Endodermal cell (in vitro differentiated cells): ENCODE results near the gene UQCRC2. TPM values are rescaled to one million over a fixed set of nuclear protein-coding genes. Genes with fewer than 3 reads are reported as not detected.

ENCODE experiments used
- DNase-seq: peaks from one replicate; pipeline ENCODE4 v3.0.0-alpha.2; 2017
- H3K27ac ChIP-seq: 2 replicates; pipeline ENCODE4 v1.5.1; 2013; ENCODE audit warnings: mild to moderate bottlenecking, low read depth, low read length, moderate library complexity
- H3K27me3 ChIP-seq: 2 replicates; pipeline ENCODE4 v1.6.1; 2013; ENCODE audit warnings: mild to moderate bottlenecking, low read length, moderate library complexity; ENCODE audit not compliant: insufficient read depth, control insufficient read depth, poor library complexity, severe bottlenecking
- H3K36me3 ChIP-seq: 2 replicates; pipeline ENCODE4 v1.7.0; 2013; ENCODE audit warnings: mild to moderate bottlenecking, low read length, moderate library complexity; ENCODE audit not compliant: control insufficient read depth, insufficient read depth
- H3K4me1 ChIP-seq: one replicate; pipeline ENCODE4 v1.7.0; 2013; ENCODE audit warnings: low read length; ENCODE audit not compliant: control insufficient read depth, insufficient read depth
- H3K4me3 ChIP-seq: 2 replicates; pipeline ENCODE4 v1.5.1; 2013; ENCODE audit warnings: mild to moderate bottlenecking, low read length, moderate library complexity
- H3K9ac ChIP-seq: 2 replicates; pipeline ENCODE4 v1.6.1; 2013; ENCODE audit warnings: mild to moderate bottlenecking, low read length, moderate library complexity; ENCODE audit not compliant: poor library complexity, severe bottlenecking; ENCODE audit errors: extremely low read depth
- H3K9me3 ChIP-seq: 2 replicates; pipeline ENCODE4 v1.6.1; 2013; ENCODE audit warnings: mild to moderate bottlenecking, low read length, moderate library complexity; ENCODE audit not compliant: control insufficient read depth
- H3K27ac Mint-ChIP-seq: 2 replicates; pipeline ENCODE4 v1.8.0; 2020; ENCODE audit warnings: mixed read lengths
- H3K27me3 Mint-ChIP-seq: 2 replicates; pipeline ENCODE4 v1.8.0; 2021; ENCODE audit warnings: mild to moderate bottlenecking, mixed read lengths; ENCODE audit not compliant: insufficient read depth
- H3K36me3 Mint-ChIP-seq: 2 replicates; pipeline ENCODE4 v1.8.0; 2020; ENCODE audit warnings: low read depth, mixed read lengths
- H3K4me1 Mint-ChIP-seq: 2 replicates; pipeline ENCODE4 v1.8.0; 2020; ENCODE audit warnings: mixed read lengths
- H3K4me3 Mint-ChIP-seq: 2 replicates; pipeline ENCODE4 v1.8.0; 2020; ENCODE audit warnings: mild to moderate bottlenecking, moderate library complexity, mixed read lengths
- H3K9me3 Mint-ChIP-seq: 2 replicates; pipeline ENCODE4 v1.8.0; 2020; ENCODE audit warnings: mild to moderate bottlenecking, mixed read lengths
- WGBS, 2 experiments: methylation state at CpG; one replicate each; pipeline versions ENCODE4 v1.1.5 to v1.1.7; 2013; ENCODE audit warnings: missing lambda C conversion rate in 2 of 2, mixed read lengths in 1 of 2; ENCODE audit not compliant: insufficient coverage in 1 of 2, insufficient read length in 1 of 2; 5-methylcytosine and 5-hydroxymethylcytosine counted together
- total RNA-seq, 2 donors: library from RNA; stranded (reverse); fragmentation: NEBNext Ultra II Directional in 1 of 2; extraction: Animal tissue kit (Norgen Biotek cat#: 25700) in 1 of 2; gene quantifications; 2 replicates in 1 of 2; 3 replicates in 1 of 2; pipeline ENCODE4 v1.2.1, GENCODE V29; 2021
- TF ChIP-seq, protein P1 (sequence below): fragments of 200-600 bp; sonication (generic); conservative IDR thresholded peaks from 2 replicates; pipeline ENCODE4 v1.5.0; 2021; ENCODE audit warnings: antibody characterized with exemption, mild to moderate bottlenecking

Gene UQCRC2
- total RNA-seq, 2 donors from 2014 or later, result 167 to 172 TPM

DNA sequence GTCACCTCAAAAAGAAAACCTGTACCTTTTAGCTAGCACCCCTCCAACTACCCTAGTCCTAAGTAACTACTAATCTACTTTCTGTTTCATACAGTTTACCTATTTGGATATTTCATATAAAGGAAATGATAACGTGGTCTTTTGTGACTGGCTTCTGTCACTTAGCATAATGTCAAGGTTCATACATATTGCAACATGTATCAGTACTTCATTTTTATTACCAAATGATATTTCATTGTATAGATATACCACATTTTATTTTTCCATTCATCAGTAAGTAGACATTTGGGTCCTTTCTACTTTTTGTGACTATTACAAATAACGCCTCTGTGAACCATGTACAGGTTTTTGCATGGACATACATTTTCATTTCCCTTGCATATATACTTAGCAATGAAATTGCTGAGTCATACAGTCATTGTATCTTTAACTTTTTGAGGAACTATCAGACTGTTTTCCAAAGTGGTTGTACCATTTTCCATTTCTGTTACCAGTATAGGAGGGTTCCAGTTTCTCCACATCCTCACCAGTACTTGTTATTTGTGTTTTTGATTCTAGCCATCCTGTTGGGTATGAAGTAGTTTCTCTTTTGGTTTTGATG, 78.4 kb downstream of the UQCRC2 start:
- WGBS, 2 experiments, result 89 to 95% methylated on average over 1 to 2 of the region's 2 CpGs
- Histone ChIP-seq H3K4me3 (no peak overlapping the region), H3K27ac (no peak overlapping the region), H3K4me1 (peaks cover 6% of the 10 kb centered on the region), H3K27me3 (no peaks in the 10 kb centered on the region), H3K9me3 (peaks cover 7% of the 10 kb centered on the region), H3K36me3 (peaks cover 8% of the 10 kb centered on the region), H3K9ac (no peak overlapping the region)
- Mint-ChIP-seq H3K9me3 (peaks cover 4% of the 10 kb centered on the region), H3K4me1 (peaks cover 27% of the 10 kb centered on the region), H3K27ac (no peak overlapping the region), H3K36me3 (peaks cover 11% of the 10 kb centered on the region), H3K4me3 (no peak overlapping the region), H3K27me3 (no peaks in the 10 kb centered on the region)
- DNase-seq, result no peak
- TF ChIP-seq, protein P1, sequence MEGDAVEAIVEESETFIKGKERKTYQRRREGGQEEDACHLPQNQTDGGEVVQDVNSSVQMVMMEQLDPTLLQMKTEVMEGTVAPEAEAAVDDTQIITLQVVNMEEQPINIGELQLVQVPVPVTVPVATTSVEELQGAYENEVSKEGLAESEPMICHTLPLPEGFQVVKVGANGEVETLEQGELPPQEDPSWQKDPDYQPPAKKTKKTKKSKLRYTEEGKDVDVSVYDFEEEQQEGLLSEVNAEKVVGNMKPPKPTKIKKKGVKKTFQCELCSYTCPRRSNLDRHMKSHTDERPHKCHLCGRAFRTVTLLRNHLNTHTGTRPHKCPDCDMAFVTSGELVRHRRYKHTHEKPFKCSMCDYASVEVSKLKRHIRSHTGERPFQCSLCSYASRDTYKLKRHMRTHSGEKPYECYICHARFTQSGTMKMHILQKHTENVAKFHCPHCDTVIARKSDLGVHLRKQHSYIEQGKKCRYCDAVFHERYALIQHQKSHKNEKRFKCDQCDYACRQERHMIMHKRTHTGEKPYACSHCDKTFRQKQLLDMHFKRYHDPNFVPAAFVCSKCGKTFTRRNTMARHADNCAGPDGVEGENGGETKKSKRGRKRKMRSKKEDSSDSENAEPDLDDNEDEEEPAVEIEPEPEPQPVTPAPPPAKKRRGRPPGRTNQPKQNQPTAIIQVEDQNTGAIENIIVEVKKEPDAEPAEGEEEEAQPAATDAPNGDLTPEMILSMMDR, result no peak

Other genes starting within 250 kb of the UQCRC2 start
- gene NPIPB4, start 95.6 kb upstream of the UQCRC2 start, total RNA-seq, result 100 to 1,000 TPM; 177 to 222 TPM
- gene PDZD9, start 47.8 kb downstream of the UQCRC2 start, total RNA-seq, result not detected
- 10 to 100 TPM; 12.6 to 14.7 TPM for gene MOSMO, start 54.8 kb downstream of the UQCRC2 start, total RNA-seq
- under 1 TPM; 0.18 to 0.40 TPM for gene VWA3A, start 139.2 kb downstream of the UQCRC2 start, total RNA-seq
- not detected for gene SDR42E2, start 209.1 kb downstream of the UQCRC2 start, total RNA-seq